Liver (tissue), 9 donors: ENCODE data around the gene GPM6B. TPM values are rescaled to one million over a fixed set of nuclear protein-coding genes. Genes with fewer than 3 reads are reported as not detected.

Experiments used
- DNase-seq: peaks from one replicate; pipeline ENCODE4 v3.0.0-alpha.2; 2017; ENCODE audit warnings: low spot score
- H3K27ac ChIP-seq, 2 donors: one replicate each; pipeline ENCODE4 v1.7.0; 2013; ENCODE audit warnings: inconsistent platforms in 2 of 2, low read length in 2 of 2, control low read depth in 1 of 2, low read depth in 1 of 2, mild to moderate bottlenecking in 1 of 2
- H3K27me3 ChIP-seq, 4 donors: one replicate each; pipeline versions ENCODE4 v1.6.1 to v1.7.0; 2013; ENCODE audit warnings: low read length in 3 of 4, inconsistent platforms in 1 of 4, mild to moderate bottlenecking in 1 of 4, moderate library complexity in 1 of 4; ENCODE audit not compliant: control insufficient read depth in 4 of 4, insufficient read depth in 4 of 4
- H3K36me3 ChIP-seq, 4 donors: one replicate each; pipeline versions ENCODE4 v1.6.1 to v1.7.0; 2013; ENCODE audit warnings: low read length in 3 of 4, mild to moderate bottlenecking in 3 of 4, low read depth in 1 of 4, moderate library complexity in 1 of 4; ENCODE audit not compliant: control insufficient read depth in 4 of 4, insufficient read depth in 3 of 4
- H3K4me1 ChIP-seq, 4 donors: one replicate each; pipeline versions ENCODE4 v1.6.1 to v1.7.0; 2013; ENCODE audit warnings: low read length in 3 of 4, mild to moderate bottlenecking in 3 of 4, moderate library complexity in 1 of 4; ENCODE audit not compliant: control insufficient read depth in 4 of 4, insufficient read depth in 4 of 4
- H3K4me3 ChIP-seq, 3 donors: one replicate each; pipeline versions ENCODE4 v1.6.1 to v1.7.0; 2013; ENCODE audit warnings: low read length in 3 of 3, control low read depth in 1 of 3, low read depth in 1 of 3, mild to moderate bottlenecking in 1 of 3
- H3K9ac ChIP-seq, 2 donors: one replicate each; pipeline ENCODE4 v1.7.0; 2013; ENCODE audit warnings: low read length in 2 of 2, mild to moderate bottlenecking in 2 of 2, moderate library complexity in 2 of 2, control low read depth in 1 of 2, low read depth in 1 of 2
- H3K9me3 ChIP-seq, 4 donors: one replicate each; pipeline versions ENCODE4 v1.6.1 to v1.7.0; 2013; ENCODE audit warnings: low read length in 3 of 4; ENCODE audit not compliant: control insufficient read depth in 4 of 4
- CTCF ChIP-seq: fragments of 150-350 bp; IDR thresholded peaks from 2 replicates; pipeline ENCODE4 v1.5.1; 2017; ENCODE audit warnings: improper control_type of control experiment, low read depth, low read length; ENCODE audit not compliant: missing input control
- EGR1 ChIP-seq, 2 donors: IDR thresholded peaks; 2 replicates each; pipeline ENCODE4 v1.6.1; 2016 to 2018; ENCODE audit warnings: antibody characterized with exemption in 2 of 2, low read depth in 2 of 2
- FOXA1 ChIP-seq: IDR thresholded peaks from 2 replicates; pipeline ENCODE4 v1.6.1; 2016; ENCODE audit warnings: antibody characterized with exemption
- FOXA2 ChIP-seq: IDR thresholded peaks from 2 replicates; pipeline ENCODE4 v1.6.1; 2016; ENCODE audit warnings: antibody characterized with exemption
- GABPA ChIP-seq, 2 donors: IDR thresholded peaks in 1 of 2; conservative IDR thresholded peaks in 1 of 2; 2 replicates each; pipeline ENCODE4 v1.6.1; 2016; ENCODE audit warnings: antibody characterized with exemption in 2 of 2, mild to moderate bottlenecking in 1 of 2, moderate library complexity in 1 of 2
- HNF4A ChIP-seq, 2 donors: conservative IDR thresholded peaks; 2 replicates each; pipeline ENCODE4 v1.6.1; 2016; ENCODE audit warnings: antibody characterized with exemption in 2 of 2, mild to moderate bottlenecking in 2 of 2
- HNF4G ChIP-seq: IDR thresholded peaks from 2 replicates; pipeline ENCODE4 v1.6.1; 2016; ENCODE audit warnings: antibody characterized with exemption
- JUND ChIP-seq, 2 donors: IDR thresholded peaks; 2 replicates each; pipeline ENCODE4 v1.6.1; 2016; ENCODE audit warnings: antibody characterized with exemption in 2 of 2
- NR2F2 ChIP-seq: IDR thresholded peaks from 2 replicates; pipeline ENCODE4 v1.6.1; 2016; ENCODE audit warnings: antibody characterized with exemption
- RAD21 ChIP-seq, 2 donors: IDR thresholded peaks; 2 replicates each; pipeline ENCODE4 v1.6.1; 2016; ENCODE audit warnings: antibody characterized with exemption in 2 of 2, mild to moderate bottlenecking in 2 of 2
- REST ChIP-seq: IDR thresholded peaks from 2 replicates; pipeline ENCODE4 v1.6.1; 2016; ENCODE audit warnings: antibody characterized with exemption, mild to moderate bottlenecking
- RXRA ChIP-seq, 2 donors: IDR thresholded peaks; 2 replicates each; pipeline ENCODE4 v1.6.1; 2017 to 2018; ENCODE audit warnings: antibody characterized with exemption in 2 of 2, mild to moderate bottlenecking in 1 of 2
- SP1 ChIP-seq: IDR thresholded peaks from 2 replicates; pipeline ENCODE4 v1.6.1; 2018; ENCODE audit warnings: antibody characterized with exemption, mild to moderate bottlenecking
- TAF1 ChIP-seq: conservative IDR thresholded peaks from 2 replicates; pipeline ENCODE4 v1.6.1; 2016; ENCODE audit warnings: antibody characterized with exemption, mild to moderate bottlenecking
- YY1 ChIP-seq: IDR thresholded peaks from 2 replicates; pipeline ENCODE4 v1.6.1; 2016; ENCODE audit warnings: antibody characterized with exemption, mild to moderate bottlenecking
- WGBS: extraction: QIAGEN DNeasy Blood & Tissue Kit; methylation state at CpG from one replicate; pipeline ENCODE4 v1.1.7; 2013; 5-methylcytosine and 5-hydroxymethylcytosine counted together
- polyA plus RNA-seq, 2 donors: library from polyadenylated mRNA; stranded (reverse) in 1 of 2; unstranded in 1 of 2; fragments of 200-250 nt in 1 of 2; fragments of >200 nt in 1 of 2; fragmentation: Nextera tagmentation in 1 of 2; extraction: Ambion mirVana in 1 of 2; gene quantifications; one replicate each; pipeline versions ENCODE4 v1.2.1 to v1.2.3, GENCODE V29; 2013 to 2015
- total RNA-seq, 2 donors: library from RNA; depleted of rRNA; stranded (reverse); fragments of >200 nt; gene quantifications; one replicate each; pipeline ENCODE4 v1.2.3, GENCODE V29; 2014
- TF ChIP-seq, protein P1 (sequence below): IDR thresholded peaks from 2 replicates; pipeline ENCODE4 v1.6.1; 2016; ENCODE audit warnings: antibody characterized with exemption
- TF ChIP-seq, protein P2 (sequence below): IDR thresholded peaks from 2 replicates; pipeline ENCODE4 v1.6.1; 2016; ENCODE audit warnings: antibody characterized with exemption
- TF ChIP-seq, protein P3 (sequence below): IDR thresholded peaks from 2 replicates; pipeline ENCODE4 v1.6.1; 2016; ENCODE audit warnings: antibody characterized with exemption
- donor health status: healthy.
- donor health status: healthy.
- donor health status: healthy.
- donor health status: healthy.
- donor health status: healthy.

The GPM6B gene
- total and polyA plus RNA-seq, 4 donors: 0.42 to 2.3 (median 0.72) TPM

DNA sequence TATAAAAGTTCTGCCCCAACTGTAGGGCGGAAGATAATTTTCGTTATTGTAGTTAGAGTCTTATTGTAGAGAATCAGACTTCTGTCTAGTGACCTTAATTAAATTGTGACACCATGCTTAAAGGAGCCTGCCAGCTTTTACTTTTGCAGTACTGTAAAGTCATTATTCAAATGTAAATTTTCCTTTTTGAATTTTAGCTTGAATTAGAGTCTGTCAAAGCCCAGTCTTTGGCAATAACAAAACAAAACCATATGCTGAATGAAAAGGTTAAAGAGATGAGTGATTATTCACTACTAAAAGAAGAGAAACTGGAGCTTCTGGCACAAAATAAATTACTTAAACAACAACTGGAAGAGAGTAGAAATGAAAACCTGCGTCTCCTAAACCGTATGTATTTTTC, 60.5 kb downstream of the GPM6B start:
- Histone ChIP-seq H3K36me3 (peaks cover 0 to 47% (median 16%) of the 10 kb centered on the region in 4 donors), H3K9me3 (no peaks in the 10 kb centered on the region), H3K9ac (no peak overlapping the region), H3K27me3 (no peaks in the 10 kb centered on the region), H3K4me1 (no peaks in the 10 kb centered on the region), H3K27ac (no peak overlapping the region), H3K4me3 (no peak overlapping the region)
- TF ChIP-seq GABPA (IDR thresholded peaks at IDR 0.05 in 1 of 2, conservative IDR thresholded peaks at IDR 0.05 in 1 of 2): no peak
- no peak for TF ChIP-seq YY1
- TF ChIP-seq TAF1: no peak
- TF ChIP-seq HNF4G: no peak
- TF ChIP-seq JUND (IDR thresholded peaks at IDR 0.05): no peak
- no peak for TF ChIP-seq FOXA1
- TF ChIP-seq NR2F2: no peak
- TF ChIP-seq CTCF: no peak
- TF ChIP-seq, protein P1, sequence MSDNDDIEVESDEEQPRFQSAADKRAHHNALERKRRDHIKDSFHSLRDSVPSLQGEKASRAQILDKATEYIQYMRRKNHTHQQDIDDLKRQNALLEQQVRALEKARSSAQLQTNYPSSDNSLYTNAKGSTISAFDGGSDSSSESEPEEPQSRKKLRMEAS: no peak
- TF ChIP-seq, protein P2, sequence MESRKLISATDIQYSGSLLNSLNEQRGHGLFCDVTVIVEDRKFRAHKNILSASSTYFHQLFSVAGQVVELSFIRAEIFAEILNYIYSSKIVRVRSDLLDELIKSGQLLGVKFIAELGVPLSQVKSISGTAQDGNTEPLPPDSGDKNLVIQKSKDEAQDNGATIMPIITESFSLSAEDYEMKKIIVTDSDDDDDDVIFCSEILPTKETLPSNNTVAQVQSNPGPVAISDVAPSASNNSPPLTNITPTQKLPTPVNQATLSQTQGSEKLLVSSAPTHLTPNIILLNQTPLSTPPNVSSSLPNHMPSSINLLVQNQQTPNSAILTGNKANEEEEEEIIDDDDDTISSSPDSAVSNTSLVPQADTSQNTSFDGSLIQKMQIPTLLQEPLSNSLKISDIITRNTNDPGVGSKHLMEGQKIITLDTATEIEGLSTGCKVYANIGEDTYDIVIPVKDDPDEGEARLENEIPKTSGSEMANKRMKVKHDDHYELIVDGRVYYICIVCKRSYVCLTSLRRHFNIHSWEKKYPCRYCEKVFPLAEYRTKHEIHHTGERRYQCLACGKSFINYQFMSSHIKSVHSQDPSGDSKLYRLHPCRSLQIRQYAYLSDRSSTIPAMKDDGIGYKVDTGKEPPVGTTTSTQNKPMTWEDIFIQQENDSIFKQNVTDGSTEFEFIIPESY: no peak
- TF ChIP-seq FOXA2: no peak
- no peak for TF ChIP-seq RAD21 (IDR thresholded peaks at IDR 0.05)
- no peak for TF ChIP-seq HNF4A (conservative IDR thresholded peaks at IDR 0.05)
- TF ChIP-seq RXRA (IDR thresholded peaks at IDR 0.05): no peak
- TF ChIP-seq, protein P3, sequence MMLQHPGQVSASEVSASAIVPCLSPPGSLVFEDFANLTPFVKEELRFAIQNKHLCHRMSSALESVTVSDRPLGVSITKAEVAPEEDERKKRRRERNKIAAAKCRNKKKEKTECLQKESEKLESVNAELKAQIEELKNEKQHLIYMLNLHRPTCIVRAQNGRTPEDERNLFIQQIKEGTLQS: no peak
- TF ChIP-seq EGR1 (IDR thresholded peaks at IDR 0.05; ENCODE audit: low read depth in 2 of 2): no peak
- DNase-seq: no peak
- 96% methylated on average over 4 of the region's 4 CpGs for WGBS

DNA sequence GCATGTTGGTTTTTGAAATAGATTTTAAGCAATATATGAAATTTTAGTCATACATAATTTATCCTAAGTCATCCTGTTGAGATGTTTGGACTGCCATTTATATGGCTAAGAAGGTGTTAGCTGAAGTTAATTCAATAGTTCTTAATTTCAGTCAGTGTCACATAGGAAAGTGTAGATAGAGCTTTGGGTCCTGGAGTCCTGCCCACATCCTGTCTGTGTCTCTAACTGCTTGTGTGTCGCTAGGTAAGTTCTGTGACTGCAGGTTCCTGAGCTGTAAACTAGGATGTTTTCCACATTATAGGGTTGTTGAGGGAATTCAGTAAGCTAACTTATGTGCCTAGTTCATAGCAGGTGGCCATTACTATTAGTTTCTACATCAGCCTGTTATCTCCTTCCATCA, 61.6 kb downstream of the GPM6B start:
- Histone ChIP-seq H3K27me3 (no peaks in the 10 kb centered on the region), H3K9ac (no peak overlapping the region), H3K4me1 (no peaks in the 10 kb centered on the region), H3K4me3 (no peak overlapping the region), H3K9me3 (no peaks in the 10 kb centered on the region), H3K27ac (no peak overlapping the region), H3K36me3 (peaks cover 0 to 41% (median 11%) of the 10 kb centered on the region in 4 donors)
- no peak for DNase-seq
- TF ChIP-seq SP1 (no peak), EGR1 (IDR thresholded peaks at IDR 0.05; ENCODE audit: low read depth in 2 of 2) (no peak), HNF4G (no peak), FOXA1 (no peak), REST (no peak), NR2F2 (no peak), TAF1 (no peak)
- TF ChIP-seq, protein P3: no peak
- TF ChIP-seq, protein P2: no peak
- TF ChIP-seq, protein P1: no peak
- 83% methylated on average over 1 of the region's 1 CpG for WGBS
